Vagina (tissue), 2 donors: ENCODE results near the gene POLR2C. TPM values are rescaled to one million over a fixed set of nuclear protein-coding genes. Genes with fewer than 3 reads are reported as not detected.

Experiments
- DNase-seq, 2 donors: peaks; one replicate each; pipeline ENCODE4 v3.0.0-alpha.2; 2017; ENCODE audit errors: extremely low spot score in 2 of 2
- H3K27ac ChIP-seq: fragments of 200-600 bp; sonication (generic); one replicate; pipeline ENCODE4 v1.5.1; 2019
- H3K27me3 ChIP-seq: fragments of 200-600 bp; sonication (generic); one replicate; pipeline ENCODE4 v1.5.1; 2019
- H3K36me3 ChIP-seq, 2 donors: fragments of 200-600 bp; sonication (generic); one replicate each; pipeline ENCODE4 v1.5.1; 2017 to 2019
- H3K4me1 ChIP-seq: fragments of 200-600 bp; sonication (generic); one replicate; pipeline ENCODE4 v1.5.1; 2019
- H3K4me3 ChIP-seq, 2 donors: fragments of 200-600 bp; sonication (generic); 1 replicate in 1 of 2; 2 replicates in 1 of 2; pipeline ENCODE4 v1.5.1; 2016 to 2019
- H3K9me3 ChIP-seq: fragments of 200-600 bp; sonication (generic); one replicate; pipeline ENCODE4 v1.5.1; 2019
- POLR2A ChIP-seq, 2 donors: fragments of 450-650 bp; IDR thresholded peaks; one replicate each; pipeline ENCODE4 v1.6.1; 2017; ENCODE audit warnings: antibody characterized with exemption in 2 of 2, mild to moderate bottlenecking in 2 of 2, moderate library complexity in 2 of 2
- POLR2AphosphoS5 ChIP-seq, 2 donors: sonication (generic); formaldehyde crosslinking; IDR thresholded peaks; one replicate each; pipeline ENCODE4 v1.9.0; 2017; ENCODE audit warnings: antibody characterized with exemption in 2 of 2, mild to moderate bottlenecking in 2 of 2, low read depth in 1 of 2; ENCODE audit not compliant: insufficient read depth in 1 of 2
- intact Hi-C: fragments of 100-400 bp; cut with DNase I; formaldehyde crosslinking; loops from one replicate; pipeline ENCODE4 v1.15.1; 2023
- total RNA-seq: library from RNA; depleted of rRNA; stranded (reverse); fragments of >200 nt; gene quantifications from one replicate; pipeline ENCODE4 v1.2.3, GENCODE V29; 2016
- TF ChIP-seq, protein P1 (sequence below), 3 experiments: fragments of 450-650 bp in 2 of 3; fragments of 200-600 bp in 1 of 3; sonication (generic) in 1 of 3; IDR thresholded peaks; one replicate each; pipeline ENCODE4 v1.5.1; 2017 to 2019; ENCODE audit warnings: antibody characterized with exemption in 3 of 3, mild to moderate bottlenecking in 2 of 3, moderate library complexity in 2 of 3

The POLR2C gene
- total RNA-seq, 1 donor from 2014 or later: 127 TPM

DNA sequence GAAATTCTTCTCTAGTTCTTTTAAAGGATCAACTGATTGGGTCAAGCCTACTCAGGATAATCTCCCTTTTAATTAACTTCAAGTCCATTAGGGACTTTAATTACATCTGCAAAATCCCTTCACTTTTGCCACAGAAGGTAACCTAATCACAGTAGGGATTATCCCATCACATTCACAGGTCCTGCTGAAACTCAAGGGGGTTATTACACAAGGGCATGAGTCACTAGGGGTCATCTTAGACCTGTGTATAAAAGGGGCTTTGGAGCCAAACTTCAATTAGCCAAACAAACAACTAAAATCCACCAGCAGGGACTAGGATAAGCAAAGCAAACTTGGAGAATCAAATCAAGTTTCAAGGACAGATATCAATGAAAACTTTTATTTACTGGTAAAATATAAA, 34.7 kb upstream of the POLR2C start:
- peaks cover 0 to 45% of the 10 kb centered on the region in 2 donors for H3K36me3 ChIP-seq
- TF ChIP-seq POLR2AphosphoS5 (IDR thresholded peaks at IDR 0.05; ENCODE audit: insufficient read depth in 1 of 2, low read depth in 1 of 2): no peak
- TF ChIP-seq POLR2A (IDR thresholded peaks at IDR 0.05): no peak
- TF ChIP-seq, protein P1, sequence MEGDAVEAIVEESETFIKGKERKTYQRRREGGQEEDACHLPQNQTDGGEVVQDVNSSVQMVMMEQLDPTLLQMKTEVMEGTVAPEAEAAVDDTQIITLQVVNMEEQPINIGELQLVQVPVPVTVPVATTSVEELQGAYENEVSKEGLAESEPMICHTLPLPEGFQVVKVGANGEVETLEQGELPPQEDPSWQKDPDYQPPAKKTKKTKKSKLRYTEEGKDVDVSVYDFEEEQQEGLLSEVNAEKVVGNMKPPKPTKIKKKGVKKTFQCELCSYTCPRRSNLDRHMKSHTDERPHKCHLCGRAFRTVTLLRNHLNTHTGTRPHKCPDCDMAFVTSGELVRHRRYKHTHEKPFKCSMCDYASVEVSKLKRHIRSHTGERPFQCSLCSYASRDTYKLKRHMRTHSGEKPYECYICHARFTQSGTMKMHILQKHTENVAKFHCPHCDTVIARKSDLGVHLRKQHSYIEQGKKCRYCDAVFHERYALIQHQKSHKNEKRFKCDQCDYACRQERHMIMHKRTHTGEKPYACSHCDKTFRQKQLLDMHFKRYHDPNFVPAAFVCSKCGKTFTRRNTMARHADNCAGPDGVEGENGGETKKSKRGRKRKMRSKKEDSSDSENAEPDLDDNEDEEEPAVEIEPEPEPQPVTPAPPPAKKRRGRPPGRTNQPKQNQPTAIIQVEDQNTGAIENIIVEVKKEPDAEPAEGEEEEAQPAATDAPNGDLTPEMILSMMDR (IDR thresholded peaks at IDR 0.05): no peak
- intact Hi-C loops: loop anchor here (10.0 kb wide), 1 partner anchor 87 kb away; no protein-coding TSS in a partner anchor

DNA sequence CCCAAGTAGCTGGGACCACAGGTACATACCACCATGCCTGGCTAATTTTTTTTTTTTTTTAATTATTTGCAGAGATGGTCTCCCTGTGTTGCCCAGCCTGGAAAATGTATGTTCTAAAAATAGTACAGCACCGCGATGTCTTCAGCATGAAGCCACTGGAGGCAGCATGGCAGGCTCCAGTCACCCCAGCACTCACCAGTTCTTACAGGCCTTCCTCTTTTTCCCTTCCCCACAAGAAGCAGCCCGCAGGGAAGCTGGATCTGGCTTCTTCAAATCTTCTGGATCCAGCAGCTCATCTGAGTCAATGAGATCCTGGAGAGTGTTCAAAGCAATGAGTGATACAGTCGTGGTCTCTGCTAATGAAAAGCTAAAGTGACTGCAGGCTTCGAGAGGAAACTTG, 31.5 kb upstream of the POLR2C start:
- no peaks in the 10 kb centered on the region for H3K4me1 ChIP-seq
- H3K4me3 ChIP-seq: no peak overlapping the region
- intact Hi-C loops: no loop called here
- H3K9me3 ChIP-seq: no peaks in the 10 kb centered on the region
- peaks cover 0 to 77% of the 10 kb centered on the region in 2 donors for H3K36me3 ChIP-seq
- H3K27ac ChIP-seq: no peak overlapping the region
- no peak for DNase-seq
- H3K27me3 ChIP-seq: no peaks in the 10 kb centered on the region
- TF ChIP-seq POLR2AphosphoS5 (IDR thresholded peaks at IDR 0.05; ENCODE audit: insufficient read depth in 1 of 2, low read depth in 1 of 2): no peak
- TF ChIP-seq, protein P1 (IDR thresholded peaks at IDR 0.05): no peak
- no peak for TF ChIP-seq POLR2A (IDR thresholded peaks at IDR 0.05)

More for the DNA sequence above, 34.7 kb upstream of the POLR2C start:
- Histone ChIP-seq H3K4me1 (no peaks in the 10 kb centered on the region), H3K9me3 (no peaks in the 10 kb centered on the region), H3K4me3 (no peak overlapping the region), H3K27me3 (no peaks in the 10 kb centered on the region), H3K27ac (no peak overlapping the region)
- DNase-seq: no peak

GRCh38 chr16:57432505-57432904, 30.0 kb upstream of the POLR2C start:
- intact Hi-C loops: no loop called here
- H3K4me3 ChIP-seq: no peak overlapping the region
- H3K9me3 ChIP-seq: no peaks in the 10 kb centered on the region
- H3K36me3 ChIP-seq: peaks cover 0 to 81% of the 10 kb centered on the region in 2 donors
- DNase-seq: no peak
- no peaks in the 10 kb centered on the region for H3K4me1 ChIP-seq
- H3K27me3 ChIP-seq: no peaks in the 10 kb centered on the region
- TF ChIP-seq, protein P1 (IDR thresholded peaks at IDR 0.05): no peak
- no peak for TF ChIP-seq POLR2A (IDR thresholded peaks at IDR 0.05)
- TF ChIP-seq POLR2AphosphoS5 (IDR thresholded peaks at IDR 0.05; ENCODE audit: insufficient read depth in 1 of 2, low read depth in 1 of 2): no peak
- no peak overlapping the region for H3K27ac ChIP-seq

GRCh38 chr16:57432989-57433388, 29.5 kb upstream of the POLR2C start:
- Histone ChIP-seq H3K27me3 (no peaks in the 10 kb centered on the region), H3K9me3 (no peaks in the 10 kb centered on the region), H3K4me1 (no peaks in the 10 kb centered on the region), H3K36me3 (peaks cover 0 to 81% of the 10 kb centered on the region in 2 donors), H3K4me3 (no peak overlapping the region), H3K27ac (no peak overlapping the region)
- TF ChIP-seq, protein P1 (IDR thresholded peaks at IDR 0.05): no peak
- no peak for TF ChIP-seq POLR2A (IDR thresholded peaks at IDR 0.05)
- no peak for TF ChIP-seq POLR2AphosphoS5 (IDR thresholded peaks at IDR 0.05; ENCODE audit: insufficient read depth in 1 of 2, low read depth in 1 of 2)
- intact Hi-C loops: no loop called here
- DNase-seq: no peak

GRCh38 chr16:57434003-57434402, 28.5 kb upstream of the POLR2C start:
- Histone ChIP-seq H3K27me3 (no peaks in the 10 kb centered on the region), H3K36me3 (peaks cover 0 to 80% of the 10 kb centered on the region in 2 donors), H3K9me3 (no peaks in the 10 kb centered on the region), H3K4me1 (no peaks in the 10 kb centered on the region), H3K27ac (no peak overlapping the region), H3K4me3 (no peak overlapping the region)
- intact Hi-C loops: no loop called here
- no peak for DNase-seq
- no peak for TF ChIP-seq POLR2A (IDR thresholded peaks at IDR 0.05)
- TF ChIP-seq POLR2AphosphoS5 (IDR thresholded peaks at IDR 0.05; ENCODE audit: insufficient read depth in 1 of 2, low read depth in 1 of 2): no peak
- TF ChIP-seq, protein P1 (IDR thresholded peaks at IDR 0.05): no peak
